ENCODE measurements around the gene RUFY3.
"Not testable (repeated sequence)": the region's sequence is repeated elsewhere in the genome, so short reads cannot be mapped to it uniquely, and the experiment has no call there.

RUFY3 gene

GRCh38 chr4:70705183-70706043 is 16.4 kb upstream of the RUFY3 start:
- peak; percentile 53 to 59 for DNase-seq (ENCODE audit: low read depth in 2 of 2)

- DNase-seq (ENCODE audit: low read depth in 2 of 2) = no peak
Observed at GRCh38 chr4:70706044-70706461, 15.7 kb upstream of the RUFY3 start.

DNA sequence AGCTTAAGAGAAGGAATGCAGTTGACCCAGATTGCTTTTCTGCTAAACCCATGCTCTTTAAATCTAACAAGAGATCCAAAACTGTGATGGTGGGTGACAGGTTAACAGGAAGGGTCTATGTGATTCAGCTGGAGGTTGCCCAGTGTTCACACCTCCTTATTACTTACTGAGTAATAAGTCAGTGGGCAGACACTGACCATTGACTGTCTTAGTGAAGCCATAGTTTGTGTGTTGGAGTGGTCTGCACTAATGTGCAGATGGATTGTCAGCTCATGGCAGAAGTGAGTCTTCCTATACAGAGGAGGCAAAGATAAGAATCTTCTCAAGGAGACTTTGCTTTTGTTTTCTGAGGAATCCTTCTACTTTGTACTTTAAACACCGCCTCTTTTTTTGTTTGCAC is 15.2 kb upstream of the RUFY3 start:
- DNase-seq (ENCODE audit: low read depth in 2 of 2) = no peak

DNA sequence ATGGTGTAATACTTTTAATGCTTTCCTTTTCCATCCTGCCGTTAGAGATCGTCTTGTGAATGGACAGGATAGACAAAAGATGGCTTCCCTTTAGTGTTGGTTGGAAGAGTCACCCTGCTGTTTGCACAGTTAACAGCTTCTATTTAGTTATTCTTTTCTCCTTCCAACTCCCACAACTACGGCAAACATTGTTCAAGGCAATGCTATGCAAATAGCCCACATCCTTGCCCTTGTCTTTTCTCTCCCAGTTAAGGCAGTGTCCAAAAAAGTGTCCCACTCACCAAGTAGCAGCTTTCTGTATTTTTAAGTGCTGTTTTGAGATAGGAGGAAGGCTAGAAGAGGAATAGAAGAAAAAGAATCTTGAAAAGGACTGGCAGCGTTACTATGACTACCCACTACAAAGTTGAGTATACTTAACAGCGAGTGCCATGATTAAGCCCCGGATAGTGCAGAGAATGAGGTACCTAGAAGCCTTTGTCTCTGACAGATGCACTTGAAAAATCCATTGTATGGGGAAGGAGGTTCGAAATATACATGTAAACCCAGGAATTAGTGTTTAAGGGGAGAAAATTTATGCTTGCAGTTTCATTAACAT is 12.1 kb upstream of the RUFY3 start:
- no peak for DNase-seq (ENCODE audit: low read depth in 2 of 2)

DNA sequence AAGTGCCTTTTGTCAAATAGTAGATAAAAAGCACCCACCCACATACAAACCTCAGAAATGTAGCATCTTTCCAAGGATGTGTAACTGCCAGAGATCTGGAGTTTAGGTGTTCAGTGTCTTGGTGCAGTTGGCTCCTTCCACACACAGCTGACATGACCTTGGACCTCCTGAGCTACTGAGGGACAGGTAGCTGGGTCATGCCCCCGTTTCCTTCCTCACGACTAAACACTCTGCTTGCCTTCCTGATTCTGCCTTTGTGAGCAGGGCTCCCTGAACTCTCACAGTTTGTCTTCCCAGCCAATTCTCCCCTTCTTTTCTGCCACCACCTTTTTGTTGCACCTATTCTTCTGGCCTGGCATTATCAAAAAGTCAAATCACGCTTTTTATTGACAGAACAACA is 10.2 kb upstream of the RUFY3 start:
- no peak for DNase-seq (ENCODE audit: low read depth in 2 of 2)

DNA sequence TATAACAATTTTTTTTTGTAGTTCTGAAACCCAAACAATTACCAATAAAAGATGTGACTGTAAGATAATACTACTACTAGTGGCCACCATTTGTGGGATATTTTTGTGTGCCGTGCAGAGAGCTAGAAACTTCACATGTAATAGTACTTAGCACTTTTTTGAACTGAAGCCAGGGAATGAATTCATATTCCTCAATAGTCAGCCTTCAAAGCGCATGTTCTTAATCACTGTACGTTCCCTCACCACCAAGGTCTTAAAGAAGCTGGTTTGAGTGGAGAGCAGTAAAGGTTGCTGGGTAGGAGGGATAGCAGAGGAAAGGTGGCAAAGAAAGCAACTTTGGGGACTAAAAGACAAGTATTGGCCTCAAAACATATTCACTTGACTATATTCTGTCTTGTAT is 9.6 kb upstream of the RUFY3 start:
- no peak for DNase-seq (ENCODE audit: low read depth in 2 of 2)

DNA sequence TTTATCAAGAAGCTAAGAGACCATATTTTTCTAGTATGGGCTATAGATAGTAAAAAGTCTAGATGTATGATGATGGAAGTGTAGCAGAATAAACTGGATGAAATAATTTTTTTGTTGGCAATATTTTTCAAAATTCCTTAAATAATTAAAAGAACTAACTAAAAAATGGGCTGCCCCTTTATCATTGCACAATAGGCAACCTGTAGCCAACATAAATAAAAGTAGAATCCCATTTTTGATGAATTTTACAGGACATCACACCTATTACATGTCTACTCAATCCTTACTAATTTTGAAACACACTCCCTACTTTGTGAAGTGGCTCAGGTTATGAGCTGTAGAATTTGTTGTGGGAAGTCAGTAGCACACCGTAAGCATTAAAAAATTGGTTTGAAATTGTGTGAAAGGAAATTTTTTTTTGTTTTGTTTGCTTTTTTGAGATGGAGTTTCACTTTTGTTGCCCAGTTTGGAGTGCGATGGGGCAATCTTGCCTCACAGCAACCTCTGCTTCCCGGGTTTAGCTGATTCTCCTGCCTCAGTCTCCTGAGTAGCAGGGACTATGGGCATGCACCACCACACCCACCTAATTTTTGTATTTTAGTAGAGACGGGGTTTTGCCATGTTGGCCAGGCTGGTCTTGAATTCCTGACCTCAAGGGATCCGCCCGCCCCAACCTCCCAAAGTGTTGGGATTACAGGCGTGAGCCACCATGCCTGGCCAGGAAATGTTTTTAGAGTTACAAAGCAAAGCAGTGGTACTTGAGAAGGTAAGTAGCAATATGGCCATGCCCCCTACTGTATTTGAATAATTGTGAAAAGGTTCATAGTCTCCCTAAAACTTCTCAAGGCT is 8.9 kb upstream of the RUFY3 start:
- no peak for DNase-seq (ENCODE audit: low read depth in 2 of 2)

DNA sequence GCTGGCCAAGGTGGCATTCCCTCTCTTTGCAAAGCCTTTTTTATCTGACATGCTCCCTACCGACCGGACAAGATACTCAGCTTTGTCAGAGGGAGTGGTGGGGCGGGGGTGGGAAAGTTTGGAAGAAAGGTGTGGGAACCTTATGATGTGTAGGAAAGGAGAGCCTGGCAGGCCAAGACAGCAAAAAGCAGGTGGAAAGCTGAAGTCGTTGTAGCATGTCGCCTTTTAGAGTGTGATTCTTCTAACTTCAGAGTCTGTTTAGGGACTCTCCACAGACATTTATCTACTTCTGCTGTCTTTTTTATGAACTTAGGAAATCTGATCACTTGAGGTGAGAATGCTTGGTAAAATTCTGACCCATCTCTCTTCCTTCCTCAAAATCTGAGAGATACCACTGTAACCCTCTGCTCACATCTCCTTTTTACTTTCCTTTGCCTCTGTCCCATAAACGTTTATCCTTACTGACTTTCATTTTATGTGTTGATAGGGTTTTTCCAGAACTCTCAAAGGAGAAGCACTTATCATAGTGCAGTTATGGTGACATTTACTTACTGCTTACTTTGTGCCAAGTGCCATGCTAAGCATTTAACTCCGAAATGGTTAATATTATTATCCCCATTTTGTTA is 8.2 kb upstream of the RUFY3 start:
- no peak for DNase-seq (ENCODE audit: low read depth in 2 of 2)

DNA sequence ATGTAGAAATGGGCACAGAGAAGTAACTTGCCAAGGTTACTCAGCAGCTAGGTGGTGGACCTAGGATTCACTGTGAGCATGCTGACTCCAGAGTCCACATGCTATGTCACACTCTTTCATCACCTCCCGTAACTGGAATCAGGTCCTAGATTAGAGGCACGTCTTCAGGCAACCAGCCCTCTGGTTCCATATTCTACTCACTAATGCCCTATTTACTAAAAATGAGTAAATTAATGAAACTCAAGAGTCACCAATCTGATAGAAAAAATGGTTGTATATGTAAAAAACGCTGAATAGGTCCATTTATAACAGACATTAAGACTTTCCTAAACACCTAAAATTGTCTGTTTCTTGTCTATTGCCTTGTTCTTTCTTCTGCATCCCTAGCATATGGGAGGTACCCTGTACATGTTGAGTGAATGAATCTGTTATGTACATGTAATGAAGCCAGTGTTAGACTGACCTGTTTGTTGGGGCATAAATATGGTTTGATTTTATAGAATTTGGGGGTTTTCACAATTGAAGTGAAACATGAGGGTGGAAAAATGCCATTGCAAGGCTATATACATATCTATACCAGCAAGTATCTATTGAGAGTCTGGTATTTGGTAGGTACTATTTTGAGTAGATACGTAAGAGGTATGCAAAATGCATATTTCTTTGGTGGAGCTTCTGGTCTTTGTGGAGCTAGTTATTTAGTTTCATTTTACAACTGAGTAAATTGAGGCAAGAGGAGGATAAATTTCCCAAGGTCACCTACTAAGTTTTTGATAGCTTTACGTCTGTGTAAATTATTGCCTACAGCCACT is 7.5 kb upstream of the RUFY3 start:
- DNase-seq (ENCODE audit: low read depth in 2 of 2) = no peak

GRCh38 chr4:70715097-70715496 is 6.7 kb upstream of the RUFY3 start:
- no peak for DNase-seq (ENCODE audit: low read depth in 2 of 2)

DNA sequence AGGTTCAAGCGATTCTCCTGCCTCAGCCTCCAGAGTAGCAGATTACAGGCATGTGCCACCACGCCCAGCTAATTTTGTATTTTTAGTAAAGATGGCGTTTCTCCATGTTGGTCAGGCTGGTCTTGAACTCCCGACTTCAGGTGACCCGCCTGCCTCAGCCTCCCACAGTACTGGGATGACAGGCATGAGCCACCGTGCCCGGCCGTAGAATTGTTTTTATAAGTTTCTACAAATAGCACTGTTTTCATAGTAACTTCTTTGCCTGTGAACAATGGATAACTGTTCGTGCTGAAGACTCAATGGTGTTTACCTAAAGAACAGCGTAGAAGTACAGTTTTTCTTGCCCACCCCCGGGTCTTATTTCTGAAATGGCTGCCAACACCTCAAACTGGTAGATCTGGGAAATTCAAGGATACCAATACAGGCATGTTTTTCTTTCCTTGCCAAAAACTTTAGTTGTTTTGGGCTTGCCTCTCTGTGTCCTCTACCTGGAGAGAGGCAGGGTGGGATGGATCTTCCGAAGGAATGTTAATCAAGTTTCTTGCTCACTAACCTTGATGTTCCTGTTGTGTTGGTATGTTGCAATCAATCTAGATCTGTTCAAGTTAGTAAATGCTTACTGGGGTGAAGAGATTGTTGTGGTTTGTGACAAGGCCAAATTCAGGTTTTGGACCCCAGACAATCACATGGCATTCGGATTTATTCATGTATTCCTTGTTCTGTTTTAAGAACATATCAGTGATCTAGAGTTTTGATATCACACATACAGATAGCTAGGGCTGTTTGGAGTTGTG is 2.8 kb upstream of the RUFY3 start:
- DNase-seq (ENCODE audit: low read depth in 2 of 2) = no peak

- DNase-seq (ENCODE audit: low read depth in 2 of 2) = no peak
Observed at GRCh38 chr4:70722199-70722791, 531 bp downstream of the RUFY3 start.

DNA sequence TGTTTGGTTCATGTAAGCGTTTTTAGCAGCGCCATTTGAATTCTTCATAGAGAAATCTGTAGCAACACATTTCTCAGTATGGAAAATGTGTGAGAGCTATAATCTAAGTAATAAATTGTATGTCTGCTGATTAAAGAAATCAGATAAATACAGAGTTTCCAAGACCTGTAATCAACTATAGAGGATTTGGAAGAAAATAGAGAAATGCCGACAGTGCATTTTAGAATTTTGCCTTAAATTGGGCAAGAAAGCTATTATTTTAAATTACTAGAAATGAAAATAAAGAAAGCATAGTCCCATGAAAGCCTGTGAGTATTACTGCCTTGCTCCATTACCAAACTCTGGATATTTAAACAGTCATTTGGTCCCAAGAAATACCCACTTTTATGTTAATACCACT is 2.7 kb downstream of the RUFY3 start:
- no peak for DNase-seq (ENCODE audit: low read depth in 2 of 2)

- no peak for DNase-seq (ENCODE audit: low read depth in 2 of 2)
Observed at GRCh38 chr4:70725633-70726032, 3.9 kb downstream of the RUFY3 start.

DNA sequence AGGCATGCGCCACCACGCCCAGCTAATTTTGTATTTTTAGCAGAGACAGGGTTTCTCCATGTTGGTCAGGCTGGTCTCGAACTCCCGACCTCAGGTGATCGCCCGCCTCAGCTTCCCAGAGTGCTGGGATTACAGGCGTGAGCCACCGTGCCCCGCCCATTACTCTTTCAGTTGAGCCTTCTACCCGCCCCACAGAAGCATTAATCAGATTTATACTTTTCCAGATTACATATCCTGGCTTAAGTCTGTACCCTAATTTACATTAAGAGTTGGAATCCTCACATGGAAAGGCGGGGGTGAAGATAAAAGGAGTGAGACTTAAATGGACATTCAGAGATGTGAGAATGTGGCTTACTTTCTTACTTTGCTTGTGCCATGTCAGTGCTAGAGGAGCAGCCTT is 4.8 kb downstream of the RUFY3 start:
- not testable (repeated sequence) for DNase-seq (ENCODE audit: low read depth in 2 of 2)

- no peak for DNase-seq (ENCODE audit: low read depth in 2 of 2)
Observed at GRCh38 chr4:70728091-70728490, 6.3 kb downstream of the RUFY3 start.

DNA sequence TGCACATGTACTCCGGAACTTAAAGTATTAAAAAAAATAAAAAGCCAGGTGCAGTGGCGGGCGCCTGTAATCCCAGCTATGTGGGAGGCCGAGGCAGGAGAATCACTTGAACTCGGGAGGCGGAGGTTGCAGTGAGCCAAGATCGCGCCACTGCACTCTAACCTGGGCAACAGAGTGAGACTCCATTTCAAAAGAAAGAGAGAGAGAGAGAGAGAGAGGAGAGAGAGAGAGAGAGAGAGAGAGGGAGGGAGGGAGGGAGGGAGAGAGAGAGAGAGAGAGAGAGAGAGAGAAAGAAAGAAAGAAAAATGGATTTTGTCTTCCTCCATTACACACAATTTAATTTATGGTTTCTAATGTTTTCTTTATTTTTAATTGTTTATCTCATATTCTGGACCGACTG is 11.1 kb downstream of the RUFY3 start:
- DNase-seq (ENCODE audit: low read depth in 2 of 2) = not testable (repeated sequence)

GRCh38 chr4:70734168-70734954 is 12.6 kb downstream of the RUFY3 start:
- no peak for DNase-seq (ENCODE audit: low read depth in 2 of 2)

- DNase-seq (ENCODE audit: low read depth in 2 of 2) = no peak
Observed at GRCh38 chr4:70734971-70735370, 13.2 kb downstream of the RUFY3 start.
